Sigmoid colon (tissue), 7 donors: Measurements from ENCODE around the gene SLC16A8. TPM values are rescaled to one million over a fixed set of nuclear protein-coding genes. Genes with fewer than 3 reads are reported as not detected.

Experiments
- DNase-seq: peaks from one replicate; pipeline ENCODE4 v3.0.0-alpha.2; 2019
- H3K27ac ChIP-seq, 4 donors: fragments of 200-600 bp; sonication (generic); one replicate each; pipeline ENCODE4 v1.5.1; 2016 to 2019; ENCODE audit warnings: mild to moderate bottlenecking in 1 of 4
- H3K27me3 ChIP-seq, 3 donors: fragments of 200-600 bp; sonication (generic); one replicate each; pipeline ENCODE4 v1.5.1; 2019; ENCODE audit warnings: mild to moderate bottlenecking in 1 of 3
- H3K36me3 ChIP-seq, 4 donors: fragments of 200-600 bp; sonication (generic); one replicate each; pipeline ENCODE4 v1.5.1; 2016 to 2019
- H3K4me1 ChIP-seq, 4 donors: fragments of 200-600 bp; sonication (generic); one replicate each; pipeline ENCODE4 v1.5.1; 2017 to 2019
- H3K4me3 ChIP-seq, 4 donors: fragments of 200-600 bp; sonication (generic); one replicate each; pipeline ENCODE4 v1.5.1; 2017 to 2019; ENCODE audit warnings: mild to moderate bottlenecking in 2 of 4, moderate library complexity in 1 of 4
- H3K9me3 ChIP-seq, 4 donors: fragments of 200-600 bp in 3 of 4; sonication (generic) in 3 of 4; one replicate each; pipeline versions ENCODE4 v1.5.1 to v1.6.1; 2013 to 2019
- CTCF ChIP-seq, 4 experiments: fragments of 450-650 bp in 3 of 4; fragments of 200-600 bp in 1 of 4; IDR thresholded peaks; one replicate each; pipeline ENCODE4 v1.5.1; 2016 to 2019; ENCODE audit warnings: antibody characterized with exemption in 4 of 4, mild to moderate bottlenecking in 3 of 4, moderate library complexity in 2 of 4
- EP300 ChIP-seq, 4 donors: sonication (generic); formaldehyde crosslinking; IDR thresholded peaks; one replicate each; pipeline ENCODE4 v1.6.1; 2017; ENCODE audit warnings: antibody characterized with exemption in 4 of 4
- POLR2A ChIP-seq, 2 donors: fragments of 450-650 bp; IDR thresholded peaks; one replicate each; pipeline ENCODE4 v1.6.1; 2016; ENCODE audit warnings: antibody characterized with exemption in 2 of 2, mild to moderate bottlenecking in 2 of 2, moderate library complexity in 2 of 2
- POLR2AphosphoS5 ChIP-seq, 4 donors: sonication (generic); formaldehyde crosslinking; IDR thresholded peaks; one replicate each; pipeline ENCODE4 v1.6.1; 2017; ENCODE audit warnings: antibody characterized with exemption in 4 of 4
- WGBS, 2 donors: extraction: QIAGEN DNeasy Blood & Tissue Kit; methylation state at CpG; one replicate each; pipeline ENCODE4 v1.1.7; 2013; 5-methylcytosine and 5-hydroxymethylcytosine counted together
- intact Hi-C: fragments of 100-400 bp; cut with DNase I; formaldehyde crosslinking; loops from one replicate; pipeline ENCODE4 v1.15.1; 2023
- polyA plus RNA-seq, 3 donors: library from polyadenylated mRNA; stranded (reverse); fragments of 200-250 nt; gene quantifications; one replicate each; pipeline ENCODE4 v1.2.3, GENCODE V29; 2013
- total RNA-seq, 4 donors: library from RNA; depleted of rRNA; stranded (reverse); fragments of >200 nt; gene quantifications; one replicate each; pipeline ENCODE4 v1.1.0, GENCODE V29; 2016
- donor health status: healthy with polysubstance abuse.
- donor health status: Bipolar disorder and iron deficiency.
- donor health status: healthy.

The SLC16A8 gene
- total and polyA plus RNA-seq, 7 donors, result 0.20 to 0.71 (median 0.55) TPM; not detected in 4

GRCh38 chr22:38085056-38085455 lies 1.1 kb upstream of the SLC16A8 start:
- WGBS, 2 donors, result 96 to 97% methylated on average over 12 of the region's 12 CpGs
- H3K4me3 ChIP-seq, result no peak overlapping the region
- intact Hi-C loops, result no loop called here
- DNase-seq, result no peak
- H3K27me3 ChIP-seq, result peaks cover 31 to 73% (median 62%) of the 10 kb centered on the region in 3 donors
- no peaks in the 10 kb centered on the region for H3K9me3 ChIP-seq
- TF ChIP-seq POLR2AphosphoS5 (IDR thresholded peaks at IDR 0.05) (no peak), CTCF (IDR thresholded peaks at IDR 0.05) (no peak), POLR2A (IDR thresholded peaks at IDR 0.05) (no peak), EP300 (IDR thresholded peaks at IDR 0.05) (no peak)
- peaks cover 0 to 39% (median 35%) of the 10 kb centered on the region in 4 donors for H3K4me1 ChIP-seq
- no peak overlapping the region for H3K27ac ChIP-seq
- H3K36me3 ChIP-seq, result no peaks in the 10 kb centered on the region

GRCh38 chr22:38082986-38083710 lies 836 bp downstream of the SLC16A8 start:
- Histone ChIP-seq H3K27me3 (peaks cover 17 to 58% (median 45%) of the 10 kb centered on the region in 3 donors), H3K4me3 (no peak overlapping the region), H3K36me3 (no peaks in the 10 kb centered on the region), H3K27ac (no peak overlapping the region), H3K4me1 (peaks cover 0 to 25% (median 24%) of the 10 kb centered on the region in 4 donors), H3K9me3 (no peaks in the 10 kb centered on the region)
- WGBS, 2 donors, result 81 to 83% methylated on average over 24 of the region's 24 CpGs
- intact Hi-C loops, result no loop called here
- TF ChIP-seq POLR2AphosphoS5 (IDR thresholded peaks at IDR 0.05) (no peak), CTCF (IDR thresholded peaks at IDR 0.05) (no peak), EP300 (IDR thresholded peaks at IDR 0.05) (no peak), POLR2A (IDR thresholded peaks at IDR 0.05) (no peak)
- no peak for DNase-seq

- Histone ChIP-seq H3K36me3 (no peaks in the 10 kb centered on the region), H3K4me3 (peak overlapping the region in 2 of 4 donors; percentile 30 to 41), H3K27ac (no peak overlapping the region), H3K27me3 (peaks cover 17 to 50% (median 43%) of the 10 kb centered on the region in 3 donors), H3K9me3 (no peaks in the 10 kb centered on the region), H3K4me1 (peaks cover 0 to 25% (median 24%) of the 10 kb centered on the region in 4 donors)
- DNase-seq, result no peak
- 17% methylated on average over 52 of the region's 52 CpGs for WGBS, 2 donors
- intact Hi-C loops, result no loop called here
- TF ChIP-seq POLR2A (IDR thresholded peaks at IDR 0.05) (no peak), CTCF (IDR thresholded peaks at IDR 0.05) (no peak), EP300 (IDR thresholded peaks at IDR 0.05) (no peak)
These were observed 1.8 kb downstream of the SLC16A8 start for GRCh38 chr22:38081941-38082828.

GRCh38 chr22:38081636-38081940 lies 2.4 kb downstream of the SLC16A8 start:
- intact Hi-C loops, result no loop called here
- peak overlapping the region in 3 of 4 donors; percentile 30 to 41 (median 40) for H3K4me3 ChIP-seq
- no peak overlapping the region for H3K27ac ChIP-seq

More at GRCh38 chr22:38081636-38081940, 2.4 kb downstream of the SLC16A8 start:
- TF ChIP-seq CTCF (IDR thresholded peaks at IDR 0.05), result no peak
- no peak for TF ChIP-seq POLR2AphosphoS5 (IDR thresholded peaks at IDR 0.05)
- no peak for TF ChIP-seq POLR2A (IDR thresholded peaks at IDR 0.05)
- TF ChIP-seq EP300 (IDR thresholded peaks at IDR 0.05), result no peak
- peak; percentile 60 for DNase-seq
- Histone ChIP-seq H3K27me3 (peaks cover 17 to 47% (median 43%) of the 10 kb centered on the region in 3 donors), H3K9me3 (no peaks in the 10 kb centered on the region), H3K4me1 (peaks cover 0 to 25% (median 24%) of the 10 kb centered on the region in 4 donors), H3K36me3 (no peaks in the 10 kb centered on the region)
- 5 to 8% methylated on average over 17 of the region's 17 CpGs for WGBS, 2 donors
